ENCODE results near the gene FSCN2.

Gene FSCN2

GRCh38 chr17:81500047-81500446, 28.1 kb upstream of the FSCN2 start:
- no peak overlapping the region for H3K4me3 ChIP-seq (ENCODE audit: low read length)
- TF ChIP-seq CTCF (conservative IDR thresholded peaks at IDR 0.05; ENCODE audit: low read length), result no peak
- no peak for DNase-seq (ENCODE audit: low read depth)

DNA sequence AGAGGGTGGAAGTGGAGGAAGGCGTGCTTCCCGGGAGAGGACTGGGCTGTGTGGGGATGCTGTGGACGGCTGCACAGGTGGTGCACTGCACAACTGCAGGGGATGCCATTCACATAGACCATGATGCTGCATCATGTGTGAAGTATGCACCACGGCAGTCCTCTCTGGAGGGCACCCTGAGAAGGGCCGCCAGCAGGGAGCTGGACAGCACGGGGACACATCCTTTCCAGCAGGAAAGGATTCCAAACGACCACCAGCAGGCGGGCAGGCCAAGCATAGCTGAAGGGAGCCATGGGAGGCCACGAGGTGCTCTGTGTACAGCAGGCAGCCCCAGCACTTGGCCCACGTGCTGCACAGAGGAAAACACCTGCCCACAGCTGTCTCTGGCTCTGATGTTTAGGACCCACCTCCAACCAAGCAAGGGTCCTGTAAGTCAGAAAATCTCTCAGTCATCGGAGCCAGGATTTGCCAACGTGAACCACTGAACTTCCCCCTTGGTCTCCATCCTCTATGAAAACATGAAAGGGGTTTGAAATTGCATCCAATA, 25.6 kb upstream of the FSCN2 start:
- TF ChIP-seq CTCF (conservative IDR thresholded peaks at IDR 0.05; ENCODE audit: low read length), result no peak
- H3K4me3 ChIP-seq (ENCODE audit: low read length), result no peak overlapping the region
- no peak for DNase-seq (ENCODE audit: low read depth)

GRCh38 chr17:81503619-81504018, 24.6 kb upstream of the FSCN2 start:
- DNase-seq (ENCODE audit: low read depth), result no peak
- no peak overlapping the region for H3K4me3 ChIP-seq (ENCODE audit: low read length)
- no peak for TF ChIP-seq CTCF (conservative IDR thresholded peaks at IDR 0.05; ENCODE audit: low read length)

DNA sequence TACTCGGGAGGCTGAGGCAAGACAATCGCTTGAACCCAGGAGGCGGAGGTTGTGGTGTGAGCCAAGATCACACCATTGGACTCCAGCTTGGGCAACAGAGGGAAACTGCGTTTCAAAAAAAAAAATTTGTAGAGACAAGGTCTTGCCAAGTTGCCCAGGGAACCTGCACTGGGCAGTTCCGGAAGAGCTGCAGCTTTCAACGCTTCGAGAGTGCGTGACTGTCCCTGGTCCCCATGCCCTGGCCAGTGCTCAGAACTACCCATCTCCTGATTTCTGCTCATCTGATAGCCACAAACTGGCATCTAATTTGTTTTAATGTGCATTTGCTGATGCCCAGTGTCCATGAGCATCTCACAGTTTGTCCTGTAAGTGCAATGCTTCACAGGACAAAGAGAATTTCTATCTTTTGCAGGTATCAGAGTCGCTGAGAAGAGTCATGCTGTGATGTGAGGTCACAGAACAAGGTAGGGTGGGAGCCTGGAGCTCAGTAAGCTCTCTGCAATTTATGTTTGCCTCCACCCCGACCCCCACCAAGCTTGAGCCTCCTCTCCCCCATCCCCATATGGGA, 19.5 kb upstream of the FSCN2 start:
- TF ChIP-seq CTCF (conservative IDR thresholded peaks at IDR 0.05; ENCODE audit: low read length), result no peak
- peak; percentile 73 for DNase-seq (ENCODE audit: low read depth)
- H3K4me3 ChIP-seq (ENCODE audit: low read length), result peak overlapping the region; percentile 95

GRCh38 chr17:81509207-81509971, 18.8 kb upstream of the FSCN2 start:
- no peak for DNase-seq (ENCODE audit: low read depth)
- peak overlapping the region; percentile 95 for H3K4me3 ChIP-seq (ENCODE audit: low read length)
- no peak for TF ChIP-seq CTCF (conservative IDR thresholded peaks at IDR 0.05; ENCODE audit: low read length)

- DNase-seq (ENCODE audit: low read depth), result no peak
- no peak for TF ChIP-seq CTCF (conservative IDR thresholded peaks at IDR 0.05; ENCODE audit: low read length)
- peak overlapping the region; percentile 95 for H3K4me3 ChIP-seq (ENCODE audit: low read length)
Observed at GRCh38 chr17:81509972-81510784, 18.0 kb upstream of the FSCN2 start.

Data from AG10803 (cell line).